Measurements from ENCODE around the gene ZFAND6. TPM values are rescaled to one million over a fixed set of nuclear protein-coding genes. Genes with fewer than 3 reads are reported as not detected.

The ZFAND6 gene
- total RNA-seq, 1 donor from 2014 or later, result 62.8 TPM

DNA sequence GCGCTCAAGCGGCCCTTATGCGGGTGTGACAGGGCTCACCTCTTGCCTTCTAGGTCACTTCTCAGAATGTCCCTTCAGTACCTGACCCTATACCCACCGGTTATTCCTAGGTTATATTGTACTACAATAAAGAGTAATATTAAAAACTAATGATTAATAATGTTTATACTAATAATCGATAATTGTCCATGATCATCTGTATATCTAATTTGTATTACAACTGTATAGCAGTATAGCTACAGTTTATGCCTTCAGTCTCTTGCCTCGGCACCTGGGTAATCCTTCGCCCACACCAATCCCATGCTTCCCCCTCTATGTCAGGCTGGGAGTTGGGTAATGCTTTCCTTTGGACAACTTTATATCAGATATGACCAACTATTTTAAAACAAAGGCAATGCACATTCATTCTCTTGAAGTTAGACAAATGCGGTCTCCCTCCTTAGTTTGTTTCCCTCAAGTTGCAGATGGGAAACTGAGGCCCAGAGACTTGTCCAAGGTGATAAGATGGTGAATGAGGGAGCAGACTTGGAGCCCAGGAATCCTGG lies 96.8 kb downstream of the ZFAND6 start:
- no peak for DNase-seq
- intact Hi-C loops (cut with DNase I), result no loop called here
- no peak for ATAC-seq (ENCODE audit: poor library complexity)

DNA sequence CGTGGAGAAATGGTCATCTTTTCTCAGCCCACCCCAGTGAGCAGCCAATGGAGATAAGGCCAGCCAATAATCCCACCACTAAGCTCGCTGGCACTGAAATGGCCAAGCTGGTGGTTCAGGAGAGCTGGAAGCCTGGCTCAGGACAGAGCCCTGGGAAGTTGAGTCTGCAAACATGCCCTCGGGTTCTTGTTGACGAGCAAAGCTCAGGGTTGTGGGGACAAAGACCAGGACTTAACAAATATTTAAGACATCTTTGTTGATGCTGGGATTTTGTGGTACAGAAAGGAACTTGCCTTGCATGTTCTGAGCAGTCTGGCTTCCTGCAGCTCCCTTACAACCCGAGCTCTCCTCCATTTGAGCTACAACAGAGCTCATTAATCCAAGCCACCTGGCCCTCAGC lies 97.7 kb downstream of the ZFAND6 start:
- intact Hi-C loops (cut with DNase I), result no loop called here
- no peak for ATAC-seq (ENCODE audit: poor library complexity)
- no peak for DNase-seq

DNA sequence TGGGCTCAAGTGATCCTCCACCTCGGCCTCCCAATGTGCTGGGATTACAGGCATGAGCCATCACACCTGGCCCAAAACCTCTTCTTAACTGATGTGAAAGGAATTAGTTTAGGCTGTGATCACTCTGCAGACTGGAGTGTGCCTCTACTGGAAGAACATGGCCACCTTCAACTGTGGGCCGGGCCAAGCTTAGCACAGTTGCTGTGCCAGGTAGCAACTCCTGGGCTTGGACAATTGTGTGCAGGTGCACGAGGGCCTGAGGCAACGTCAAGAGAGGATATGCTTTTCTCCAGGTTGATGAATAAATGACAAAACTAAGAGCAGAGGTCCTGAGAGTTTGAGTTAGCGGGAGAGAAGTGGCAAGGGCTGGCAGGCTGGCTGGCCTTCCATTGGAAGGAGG lies 99.8 kb downstream of the ZFAND6 start:
- intact Hi-C loops (cut with DNase I), result no loop called here
- DNase-seq (no peak), ATAC-seq (ENCODE audit: poor library complexity) (no peak)

DNA sequence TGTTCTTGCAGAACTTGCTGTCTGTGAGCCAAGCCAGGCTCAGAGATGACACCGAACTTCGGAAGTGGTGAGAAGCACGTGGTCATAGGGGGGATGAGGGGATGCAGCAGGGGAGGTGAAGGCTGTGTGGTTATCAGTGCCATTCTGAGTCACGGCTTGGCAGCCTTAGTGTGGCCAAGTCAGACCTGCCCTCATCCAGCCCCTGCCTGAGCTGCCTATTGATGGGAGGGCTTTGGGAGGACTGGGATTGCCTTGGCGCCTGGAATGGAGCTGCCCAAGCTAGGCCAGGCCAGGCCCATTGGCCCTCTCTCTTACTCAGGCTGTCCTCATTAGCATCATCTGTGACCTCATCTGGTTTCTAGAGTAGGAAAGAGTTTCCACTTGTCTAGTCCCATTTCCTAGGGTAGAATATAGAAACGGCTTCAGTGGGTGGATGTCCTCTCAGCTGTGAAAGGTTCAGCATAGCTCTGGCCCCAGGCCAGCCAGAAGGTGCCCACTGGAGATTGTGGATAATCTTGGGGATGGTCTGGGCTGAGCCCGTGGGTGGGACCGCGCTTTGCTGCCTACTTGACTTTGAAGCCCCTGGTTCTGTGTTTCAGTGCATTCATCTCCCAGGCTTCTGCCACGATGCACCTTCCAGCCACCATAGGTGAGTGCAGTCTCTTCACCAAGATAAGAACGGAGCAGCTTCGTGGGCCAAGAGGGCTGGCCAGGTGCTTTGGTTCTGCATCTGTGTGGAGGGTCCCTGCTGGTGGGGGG lies 100.5 kb downstream of the ZFAND6 start:
- no peak for ATAC-seq (ENCODE audit: poor library complexity)
- intact Hi-C loops (cut with DNase I), result no loop called here
- no peak for DNase-seq

DNA sequence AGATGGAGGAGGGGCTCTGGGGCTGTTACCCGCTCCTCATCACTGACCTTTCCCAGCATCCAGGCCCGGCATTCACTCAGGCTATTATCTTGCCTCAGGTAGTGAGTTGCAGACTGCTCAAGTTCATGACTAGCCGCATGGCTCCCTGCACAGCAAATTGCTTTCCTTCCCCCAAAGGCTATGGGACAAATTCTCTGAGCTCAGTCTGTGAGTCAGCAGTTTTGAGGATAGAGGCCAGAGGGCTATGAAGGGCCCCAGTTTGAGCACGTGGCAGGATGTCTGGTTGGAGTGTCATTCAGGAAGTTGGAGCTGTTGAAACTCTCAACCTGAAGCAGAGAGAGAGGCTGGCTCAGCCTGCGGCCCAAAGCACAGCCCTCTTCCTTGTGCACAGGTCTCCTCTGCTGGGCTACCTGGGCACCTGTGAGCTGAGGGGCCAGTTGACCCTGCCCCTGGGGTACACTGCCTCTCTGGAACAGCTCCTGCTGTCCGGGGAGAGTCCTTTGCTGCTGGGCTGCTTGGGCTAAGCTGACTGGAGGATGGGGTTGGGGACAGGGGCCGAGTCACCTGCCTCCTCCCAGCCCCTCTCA lies 101.2 kb downstream of the ZFAND6 start:
- intact Hi-C loops (cut with DNase I), result no loop called here
- ATAC-seq (ENCODE audit: poor library complexity) (peak; percentile 80), DNase-seq (peak; percentile 72)

DNA sequence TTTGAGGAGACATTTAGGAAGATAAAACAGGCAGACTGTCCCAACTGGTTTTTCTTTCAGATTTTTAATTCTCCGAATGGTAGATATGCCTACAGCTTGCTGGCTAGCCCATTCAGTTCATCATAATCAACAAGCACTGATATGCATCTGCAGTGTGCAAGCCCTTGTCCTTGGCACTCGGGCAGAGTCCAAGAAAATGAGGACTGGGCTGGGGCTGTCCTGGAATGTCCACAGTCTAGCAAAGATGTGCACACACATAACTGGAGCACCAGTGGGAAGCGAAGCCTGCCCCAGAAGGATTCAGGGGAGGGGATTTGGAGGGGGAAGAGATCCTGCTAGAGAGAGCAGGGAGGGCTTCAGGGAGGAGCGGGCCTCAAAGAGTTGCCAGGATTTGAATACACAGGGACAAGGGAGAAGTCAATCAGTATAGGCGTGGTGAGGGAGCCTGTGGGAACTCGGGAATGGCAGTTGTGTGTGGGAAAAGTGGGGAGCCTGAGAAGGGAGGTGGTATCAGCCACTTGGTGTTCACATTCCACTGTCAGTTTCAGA lies 102.1 kb downstream of the ZFAND6 start:
- no peak for DNase-seq
- ATAC-seq (ENCODE audit: poor library complexity), result no peak
- intact Hi-C loops (cut with DNase I), result no loop called here

DNA sequence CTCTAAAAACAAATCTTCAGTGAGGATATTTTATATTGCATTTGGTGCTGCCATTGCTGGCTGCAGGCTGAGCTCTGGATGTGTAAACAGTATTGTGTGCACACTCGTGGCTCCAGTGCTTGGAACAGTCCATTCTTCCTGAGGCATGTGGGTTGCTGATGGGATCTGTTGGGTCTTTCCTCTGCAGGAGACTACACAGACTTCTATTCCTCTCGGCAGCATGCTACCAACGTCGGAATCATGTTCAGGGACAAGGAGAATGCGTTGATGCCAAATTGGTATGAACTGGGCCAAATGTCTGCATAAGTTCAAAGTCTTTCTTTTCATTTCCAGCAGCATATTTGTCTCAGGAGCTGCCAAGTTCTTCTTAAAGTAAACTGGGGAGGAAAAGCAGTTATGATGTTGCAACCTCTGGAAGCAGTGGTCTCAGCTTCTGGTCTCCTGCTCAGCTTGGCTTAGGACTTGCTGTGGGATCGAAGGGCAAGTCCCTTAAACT lies 102.6 kb downstream of the ZFAND6 start:
- DNase-seq (no peak), ATAC-seq (ENCODE audit: poor library complexity) (no peak)
- intact Hi-C loops (cut with DNase I), result no loop called here

DNA sequence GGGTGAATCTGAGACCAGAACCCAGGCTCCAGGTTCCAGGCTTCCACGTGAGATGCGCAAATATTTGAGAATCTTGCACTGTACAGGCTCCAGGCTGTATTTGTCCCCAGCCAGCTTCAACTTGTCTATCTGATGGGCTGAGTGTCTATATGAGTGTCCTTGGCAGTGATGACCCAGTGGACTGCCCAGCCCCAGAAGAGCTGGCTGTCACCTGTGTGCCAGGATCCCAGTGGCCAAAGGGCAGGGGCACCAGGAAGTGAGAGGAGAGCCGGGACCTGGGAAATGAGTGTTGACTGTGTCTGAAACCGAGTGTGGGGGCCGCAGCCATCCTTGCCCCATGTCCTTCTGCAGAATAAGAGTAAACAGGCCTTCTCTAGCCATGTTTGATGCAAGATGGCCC lies 103.7 kb downstream of the ZFAND6 start:
- DNase-seq (no peak), ATAC-seq (ENCODE audit: poor library complexity) (peak; percentile 71)
- intact Hi-C loops (cut with DNase I), result no loop called here

DNA sequence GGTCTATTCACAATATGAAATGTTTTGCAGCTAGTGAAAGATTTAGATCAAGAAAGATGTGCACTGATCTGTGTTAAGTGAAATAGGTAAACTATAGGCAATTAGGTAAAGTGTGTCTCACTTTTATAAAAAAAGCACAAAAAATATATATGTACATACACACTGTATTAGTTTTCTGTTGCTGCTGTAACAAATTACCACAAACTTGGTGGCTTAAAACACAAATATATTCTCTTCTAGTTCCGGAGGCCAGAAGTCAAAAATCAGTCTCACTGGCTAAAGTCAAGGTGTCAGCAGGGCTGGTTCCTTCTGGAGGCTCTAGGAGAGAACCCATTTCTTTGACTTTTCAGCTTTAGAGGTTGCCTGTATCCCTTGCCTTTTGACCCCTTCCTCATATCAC lies 104.4 kb downstream of the ZFAND6 start:
- ATAC-seq (ENCODE audit: poor library complexity) (no peak), DNase-seq (no peak)
- intact Hi-C loops (cut with DNase I), result no loop called here

DNA sequence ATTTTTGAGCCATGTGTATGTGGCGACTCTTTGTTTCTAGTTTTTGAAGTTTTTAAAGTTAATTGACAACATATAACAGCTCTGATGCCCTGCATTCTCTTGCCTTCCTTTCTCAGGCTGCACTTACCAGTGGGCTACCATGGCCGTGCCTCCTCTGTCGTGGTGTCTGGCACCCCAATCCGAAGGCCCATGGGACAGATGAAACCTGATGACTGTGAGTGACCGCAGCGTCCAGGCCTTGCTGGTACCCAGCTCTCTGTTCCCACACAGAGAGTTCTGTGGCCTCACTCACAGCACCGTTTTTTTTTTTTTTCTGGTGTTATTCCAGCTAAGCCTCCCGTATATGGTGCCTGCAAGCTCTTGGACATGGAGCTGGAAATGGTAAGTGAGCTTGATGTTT lies 108.5 kb downstream of the ZFAND6 start:
- no peak for DNase-seq
- intact Hi-C loops (cut with DNase I), result no loop called here
- ATAC-seq (ENCODE audit: poor library complexity), result no peak

DNA sequence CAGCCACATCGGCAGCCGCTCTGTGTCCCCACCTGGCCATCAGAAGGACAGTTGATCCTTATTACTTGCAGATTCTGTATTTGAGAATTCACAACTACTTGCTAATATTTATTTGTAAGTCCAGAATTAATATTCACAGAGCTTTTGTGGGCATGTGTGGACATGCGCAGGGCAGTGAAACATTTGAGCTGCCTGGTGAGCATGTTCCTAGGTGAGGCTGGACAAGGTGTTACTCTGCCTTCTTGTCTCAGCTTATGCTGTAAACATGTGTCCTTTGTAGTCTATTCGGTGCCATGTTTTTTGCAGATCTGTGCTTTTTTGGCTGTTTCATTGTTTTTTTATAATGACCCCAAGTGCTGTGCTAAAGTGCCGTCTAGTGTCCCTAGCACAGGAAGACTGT lies 108.9 kb downstream of the ZFAND6 start:
- DNase-seq (no peak), ATAC-seq (ENCODE audit: poor library complexity) (no peak)
- intact Hi-C loops (cut with DNase I), result no loop called here

DNA sequence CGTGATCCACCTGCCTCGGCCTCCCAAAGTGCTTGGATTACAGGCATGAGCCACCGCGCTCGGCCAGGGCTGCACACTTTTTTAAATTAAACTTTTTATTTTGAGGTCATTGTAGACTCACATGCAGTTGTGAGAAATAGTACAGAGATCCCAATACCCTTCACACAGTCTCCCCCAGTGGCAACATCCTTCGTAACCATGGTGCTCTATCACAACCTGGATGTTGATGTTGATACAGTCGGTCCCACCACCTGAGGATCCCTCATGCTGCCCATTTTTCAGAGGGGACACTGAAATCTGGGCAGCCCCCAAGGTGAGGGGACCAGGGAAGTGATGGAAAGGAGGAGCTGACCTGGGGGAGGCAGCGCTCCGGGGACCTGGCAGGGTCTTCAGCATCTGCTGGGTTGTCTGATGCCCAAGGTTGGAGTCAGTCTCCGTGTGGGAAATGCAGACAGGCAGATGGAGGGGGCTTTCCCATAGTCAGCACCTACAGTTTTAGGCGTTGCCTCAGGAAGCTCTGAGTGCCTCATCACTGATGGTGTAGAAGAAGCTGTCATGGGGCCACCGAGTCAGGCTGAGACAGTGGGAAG lies 110.4 kb downstream of the ZFAND6 start:
- intact Hi-C loops (cut with DNase I), result no loop called here
- ATAC-seq (ENCODE audit: poor library complexity) (no peak), DNase-seq (no peak)

DNA sequence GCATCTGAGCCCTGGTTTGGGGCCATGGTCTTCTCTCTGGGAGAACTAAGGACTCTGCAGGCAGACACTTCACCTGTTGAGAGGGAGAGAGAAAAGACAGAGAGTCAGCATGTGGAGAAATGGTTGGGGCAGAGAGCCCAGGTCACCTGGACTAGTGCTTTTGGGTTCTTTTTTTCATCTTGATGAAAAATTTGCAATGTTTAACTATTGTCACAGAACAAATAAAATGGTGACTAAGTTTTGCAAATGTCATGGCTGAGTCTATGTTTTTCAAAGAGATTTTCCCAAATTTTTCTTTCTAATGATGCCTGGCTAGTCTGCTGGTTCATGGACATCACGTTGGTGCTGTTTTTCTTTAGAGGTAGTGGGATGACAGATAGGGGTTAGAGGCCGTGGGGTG lies 111.1 kb downstream of the ZFAND6 start:
- DNase-seq, result no peak
- ATAC-seq (ENCODE audit: poor library complexity), result no peak
- intact Hi-C loops (cut with DNase I), result no loop called here

DNA sequence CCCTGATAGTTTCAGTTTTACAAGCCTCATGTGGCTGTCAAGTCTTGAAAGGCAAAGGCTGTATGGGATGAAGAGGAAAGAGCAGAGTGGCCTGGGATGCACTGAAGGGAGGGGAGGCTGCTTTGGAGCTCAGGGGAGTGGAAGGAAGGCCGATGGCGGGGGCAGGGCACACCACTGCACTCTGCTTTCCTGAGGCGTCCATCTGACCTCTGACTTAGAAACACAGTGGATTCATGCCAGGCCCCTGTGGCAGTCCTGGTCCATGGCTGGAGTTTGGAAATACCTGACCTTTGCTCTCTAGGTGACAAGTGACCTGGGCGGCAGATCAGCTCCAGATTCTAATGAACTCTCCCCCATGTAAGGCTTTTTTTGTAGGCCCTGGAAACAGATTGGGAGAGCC lies 112.3 kb downstream of the ZFAND6 start:
- intact Hi-C loops (cut with DNase I), result no loop called here
- DNase-seq (no peak), ATAC-seq (ENCODE audit: poor library complexity) (no peak)

DNA sequence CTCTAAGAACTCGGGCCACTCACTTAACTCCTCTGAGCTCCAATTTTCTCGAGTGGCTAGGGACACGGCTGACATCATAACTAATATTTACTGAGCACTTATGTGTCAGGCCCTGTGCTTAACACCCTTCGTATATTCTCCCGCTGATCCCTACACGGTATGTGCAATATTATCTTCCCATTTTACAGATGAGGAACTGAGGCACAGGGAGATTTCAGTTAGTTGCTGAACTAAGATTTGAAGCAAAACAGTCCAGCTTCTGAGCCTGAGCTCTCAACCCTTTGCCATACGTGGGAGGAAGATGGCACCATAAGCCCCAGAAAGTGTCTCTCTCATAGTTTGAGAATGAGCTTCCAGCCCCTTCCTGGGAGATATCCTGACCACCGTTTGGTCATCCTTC lies 112.9 kb downstream of the ZFAND6 start:
- intact Hi-C loops (cut with DNase I), result no loop called here
- ATAC-seq (ENCODE audit: poor library complexity) (no peak), DNase-seq (no peak)

DNA sequence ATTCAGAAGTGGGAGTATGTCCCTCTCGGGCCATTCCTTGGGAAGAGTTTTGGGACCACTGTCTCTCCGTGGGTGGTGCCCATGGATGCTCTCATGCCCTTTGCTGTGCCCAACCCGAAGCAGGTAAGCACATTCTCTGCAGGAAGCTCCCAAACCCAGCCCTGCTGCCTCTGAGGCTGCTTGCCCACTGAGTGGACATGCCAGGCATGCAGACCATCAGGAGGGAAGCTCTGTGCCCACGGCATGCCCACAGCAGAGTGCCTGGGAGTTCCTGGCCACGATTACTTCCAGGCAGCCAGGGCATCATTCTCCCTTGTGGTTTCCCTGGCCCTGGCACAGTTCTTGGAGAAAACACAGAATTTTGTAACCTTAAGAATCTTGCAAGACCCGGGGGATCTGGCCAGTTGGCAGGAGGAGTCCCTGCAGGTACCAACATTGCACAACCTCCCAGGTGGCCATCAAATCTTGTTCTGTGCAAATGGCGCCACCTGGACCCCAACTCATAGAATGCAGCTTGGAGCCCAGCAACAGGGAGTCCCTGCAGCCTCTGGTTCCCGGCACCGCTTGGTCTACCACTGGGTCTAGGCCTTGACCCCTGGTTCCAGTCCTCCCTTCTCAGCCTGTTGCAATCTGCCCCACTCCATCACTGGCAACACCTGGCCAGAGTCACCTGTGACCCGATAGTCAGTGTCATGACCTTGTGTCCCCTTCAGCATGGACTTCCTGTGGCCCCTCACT lies 113.7 kb downstream of the ZFAND6 start:
- intact Hi-C loops (cut with DNase I), result no loop called here
- ATAC-seq (ENCODE audit: poor library complexity), result peak; percentile 81
- DNase-seq, result peak; percentile 73

DNA sequence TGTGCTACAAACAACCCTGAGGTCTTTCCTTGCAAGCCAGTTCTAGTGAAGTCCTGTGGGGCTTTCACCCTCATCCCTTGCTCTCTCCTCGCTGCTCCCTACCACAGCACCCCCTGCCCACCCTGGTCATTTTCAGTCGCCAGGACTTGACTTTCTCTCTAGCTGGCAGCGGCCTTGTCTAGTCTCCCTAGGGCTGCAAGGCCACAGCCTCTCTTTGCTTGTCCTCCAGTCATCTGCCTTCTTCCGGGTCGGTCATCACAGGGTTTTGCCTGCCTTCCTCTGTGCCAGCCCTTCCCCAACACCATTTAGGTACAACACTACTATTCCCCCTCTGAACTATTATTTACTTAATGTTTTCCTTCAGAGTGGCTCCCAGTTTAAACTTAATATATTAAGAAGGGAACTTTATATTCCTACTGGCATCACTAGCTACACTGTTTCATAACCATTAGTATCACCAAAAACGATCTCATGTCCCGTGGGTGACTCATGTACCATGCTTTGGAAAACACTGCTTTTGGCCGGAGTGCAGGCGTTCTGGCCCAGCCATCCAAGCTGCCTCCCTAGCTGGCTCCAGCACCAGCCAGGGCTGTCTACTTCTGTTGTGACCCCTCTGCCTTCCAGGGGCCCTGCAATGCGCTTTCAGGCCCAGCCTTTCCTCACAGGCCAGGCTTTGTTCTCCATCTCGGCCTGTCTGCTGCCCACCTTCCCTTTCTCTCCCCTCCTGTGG lies 114.7 kb downstream of the ZFAND6 start:
- DNase-seq, result no peak
- intact Hi-C loops (cut with DNase I), result no loop called here
- peak; percentile 66 for ATAC-seq (ENCODE audit: poor library complexity)

DNA sequence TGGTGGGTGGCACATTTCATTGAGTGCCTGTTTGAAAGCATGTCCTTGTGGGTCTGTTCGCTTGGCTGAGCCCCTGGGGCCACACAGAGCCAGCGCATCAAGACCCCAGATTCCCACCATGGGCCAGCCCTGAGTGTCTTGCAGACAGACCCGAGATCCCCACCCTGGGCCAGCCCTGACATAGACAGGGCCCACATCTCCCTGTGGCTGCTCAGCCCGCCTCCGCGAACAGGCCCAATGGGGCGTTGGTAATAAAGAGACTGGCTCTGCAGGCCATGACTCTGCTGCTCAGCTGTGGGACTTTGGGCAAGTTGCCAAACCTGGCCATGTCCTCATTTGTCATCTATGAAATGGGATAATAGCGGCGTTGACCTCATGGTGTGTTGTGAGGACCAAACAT lies 116.0 kb downstream of the ZFAND6 start:
- intact Hi-C loops (cut with DNase I), result no loop called here
- no peak for ATAC-seq (ENCODE audit: poor library complexity)
- no peak for DNase-seq

Data from Right ventricle myocardium superior (tissue), 1 donor.